HPDE6-E6E7 (cell line): ENCODE measurements around the gene CCNJ.

Experiments
- DNase-seq: peaks from one replicate; pipeline ENCODE4 v3.0.0; 2011; ENCODE audit warnings: missing footprints; ENCODE audit errors: extremely low spot score

Gene CCNJ

GRCh38 chr10:96056787-96057186 lies 13.4 kb downstream of the CCNJ start:
- DNase-seq: no peak

GRCh38 chr10:96061232-96061631 lies 17.8 kb downstream of the CCNJ start:
- no peak for DNase-seq

- DNase-seq: no peak
Measured at GRCh38 chr10:96072674-96073073, 29.3 kb downstream of the CCNJ start.

GRCh38 chr10:96073722-96074121 lies 30.3 kb downstream of the CCNJ start:
- peak; percentile 20 for DNase-seq

GRCh38 chr10:96074776-96075175 lies 31.4 kb downstream of the CCNJ start:
- DNase-seq: no peak

- no peak for DNase-seq
Measured at GRCh38 chr10:96075977-96076376, 32.6 kb downstream of the CCNJ start.

GRCh38 chr10:96077156-96077555 lies 33.8 kb downstream of the CCNJ start:
- no peak for DNase-seq

- no peak for DNase-seq
Measured at GRCh38 chr10:96082153-96082552, 38.8 kb downstream of the CCNJ start.

GRCh38 chr10:96082748-96083147 lies 39.4 kb downstream of the CCNJ start:
- DNase-seq: no peak

- DNase-seq: no peak
Measured at GRCh38 chr10:96089116-96089515, 45.7 kb downstream of the CCNJ start.

- DNase-seq: peak; percentile 86
Measured at GRCh38 chr10:96089670-96090462, 46.5 kb downstream of the CCNJ start.

- no peak for DNase-seq
Measured at GRCh38 chr10:96090463-96090800, 47.0 kb downstream of the CCNJ start.

- DNase-seq: no peak
Measured at GRCh38 chr10:96092999-96093767, 49.8 kb downstream of the CCNJ start.

GRCh38 chr10:96093948-96094347 lies 50.6 kb downstream of the CCNJ start:
- no peak for DNase-seq

- no peak for DNase-seq
Measured at GRCh38 chr10:96096958-96097357, 53.6 kb downstream of the CCNJ start.

GRCh38 chr10:96097865-96098264 lies 54.5 kb downstream of the CCNJ start:
- DNase-seq: no peak

GRCh38 chr10:96107623-96108038 lies 64.2 kb downstream of the CCNJ start:
- no peak for DNase-seq
